Measurements from ENCODE around the gene REC114.
"Not testable (repeated sequence)": the region's sequence is repeated elsewhere in the genome, so short reads cannot be mapped to it uniquely, and the experiment has no call there.

Gene REC114

DNA sequence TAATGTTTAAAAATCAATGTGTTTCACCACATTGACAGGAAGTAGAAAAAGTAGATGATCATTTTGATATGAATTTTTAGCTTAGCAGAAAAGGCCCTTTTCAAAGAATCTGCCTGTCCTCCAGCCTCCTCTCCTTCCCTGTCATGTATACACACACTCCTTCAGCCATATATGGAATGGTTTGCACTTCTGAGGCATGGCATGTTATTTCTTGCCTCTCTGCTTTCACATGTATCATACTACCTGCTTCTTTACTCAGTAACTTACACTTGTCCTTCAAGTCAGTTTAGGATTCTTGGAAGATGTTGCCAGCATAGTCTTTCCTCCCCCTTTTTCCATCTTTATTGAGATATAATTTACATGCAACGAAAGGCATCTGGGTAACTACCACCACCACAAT is 79.0 kb downstream of the REC114 start:
- H3K36me3 ChIP-seq (ENCODE audit: insufficient read depth, low read length), result no peaks in the 10 kb centered on the region
- no peaks in the 10 kb centered on the region for H3K27me3 ChIP-seq (ENCODE audit: insufficient read depth, low read length)
- no peak overlapping the region for H2AFZ ChIP-seq (ENCODE audit: low read length, unreplicated experiment)
- no peak overlapping the region for H3K27ac ChIP-seq (ENCODE audit: low read depth, low read length)
- H3K4me1 ChIP-seq (ENCODE audit: control insufficient read depth, insufficient read depth, low read length, unreplicated experiment), result no peaks in the 10 kb centered on the region
- H3K4me3 ChIP-seq (ENCODE audit: low read depth, low read length), result no peak overlapping the region
- H3K79me2 ChIP-seq (ENCODE audit: control insufficient read depth, insufficient read depth, low read length, unreplicated experiment), result no peaks in the 10 kb centered on the region

DNA sequence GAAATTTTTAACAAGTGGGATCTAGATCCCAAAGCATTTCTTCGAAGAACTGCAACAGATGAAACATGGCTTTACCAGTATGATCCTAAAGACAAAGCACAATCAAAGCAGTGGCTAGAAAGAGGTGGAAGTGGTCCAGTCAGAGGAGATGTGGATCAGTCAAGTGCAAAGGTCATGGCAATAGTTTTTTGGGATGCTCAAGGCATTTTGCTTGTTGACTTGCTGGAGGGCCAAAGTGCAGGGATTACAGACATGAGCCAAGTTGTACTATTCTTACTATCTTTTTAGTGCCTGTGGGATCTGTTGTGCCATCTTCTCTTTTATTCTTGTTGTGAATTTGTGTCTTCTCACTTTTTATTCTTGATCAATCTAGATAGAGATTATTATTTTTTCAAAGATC is 82.0 kb downstream of the REC114 start:
- no peaks in the 10 kb centered on the region for H3K36me3 ChIP-seq (ENCODE audit: insufficient read depth, low read length)
- H3K79me2 ChIP-seq (ENCODE audit: control insufficient read depth, insufficient read depth, low read length, unreplicated experiment), result no peaks in the 10 kb centered on the region
- no peak overlapping the region for H2AFZ ChIP-seq (ENCODE audit: low read length, unreplicated experiment)
- no peak overlapping the region for H3K27ac ChIP-seq (ENCODE audit: low read depth, low read length)
- no peaks in the 10 kb centered on the region for H3K4me1 ChIP-seq (ENCODE audit: control insufficient read depth, insufficient read depth, low read length, unreplicated experiment)
- no peaks in the 10 kb centered on the region for H3K27me3 ChIP-seq (ENCODE audit: insufficient read depth, low read length)
- H3K4me3 ChIP-seq (ENCODE audit: low read depth, low read length), result no peak overlapping the region

DNA sequence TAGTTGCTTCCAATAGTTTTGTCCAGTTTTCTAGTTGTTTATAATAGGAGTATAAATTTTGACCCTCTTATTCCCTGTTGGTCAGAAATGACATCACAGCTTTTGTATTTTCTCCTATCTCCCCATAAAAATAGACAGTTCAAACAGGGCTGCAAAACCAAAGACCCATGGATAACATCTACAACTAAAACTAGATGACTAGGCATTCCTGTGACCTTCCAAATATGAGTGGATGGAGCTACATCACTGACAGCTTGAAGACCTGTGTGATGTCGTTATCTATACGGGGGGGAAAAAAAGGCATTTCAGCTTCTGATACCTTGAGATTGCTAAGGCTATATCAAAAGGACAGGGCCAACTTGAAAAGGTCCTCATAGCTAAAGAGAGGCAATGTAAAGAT is 84.6 kb downstream of the REC114 start:
- no peaks in the 10 kb centered on the region for H3K27me3 ChIP-seq (ENCODE audit: insufficient read depth, low read length)
- no peak overlapping the region for H2AFZ ChIP-seq (ENCODE audit: low read length, unreplicated experiment)
- H3K27ac ChIP-seq (ENCODE audit: low read depth, low read length), result no peak overlapping the region
- H3K79me2 ChIP-seq (ENCODE audit: control insufficient read depth, insufficient read depth, low read length, unreplicated experiment), result no peaks in the 10 kb centered on the region
- no peaks in the 10 kb centered on the region for H3K36me3 ChIP-seq (ENCODE audit: insufficient read depth, low read length)
- H3K4me3 ChIP-seq (ENCODE audit: low read depth, low read length), result no peak overlapping the region
- peaks cover 7% of the 10 kb centered on the region for H3K4me1 ChIP-seq (ENCODE audit: control insufficient read depth, insufficient read depth, low read length, unreplicated experiment)

DNA sequence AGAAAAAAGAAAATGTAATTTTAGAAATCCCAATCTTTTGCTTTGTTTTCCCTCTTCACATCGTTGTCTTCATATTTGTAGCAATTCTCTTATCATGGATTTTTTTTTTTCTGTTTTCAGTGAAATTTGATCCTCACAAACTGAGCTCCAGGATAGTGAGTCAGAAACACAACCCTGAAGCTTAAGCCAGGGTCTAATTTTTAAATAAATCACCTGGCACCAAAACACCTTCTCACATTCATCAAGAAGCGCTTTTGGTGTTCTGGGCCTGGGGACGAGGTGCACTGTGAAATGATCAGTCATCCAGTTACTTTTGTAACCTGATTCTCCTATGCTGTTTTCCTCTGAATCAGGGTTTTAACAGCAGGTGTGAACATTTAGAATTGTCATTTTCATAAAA is 87.7 kb downstream of the REC114 start:
- Histone ChIP-seq H3K27me3 (ENCODE audit: insufficient read depth, low read length) (no peaks in the 10 kb centered on the region), H3K36me3 (ENCODE audit: insufficient read depth, low read length) (no peaks in the 10 kb centered on the region), H3K27ac (ENCODE audit: low read depth, low read length) (no peak overlapping the region), H3K79me2 (ENCODE audit: control insufficient read depth, insufficient read depth, low read length, unreplicated experiment) (no peaks in the 10 kb centered on the region), H3K4me1 (ENCODE audit: control insufficient read depth, insufficient read depth, low read length, unreplicated experiment) (peaks cover 7% of the 10 kb centered on the region), H2AFZ (ENCODE audit: low read length, unreplicated experiment) (no peak overlapping the region), H3K4me3 (ENCODE audit: low read depth, low read length) (no peak overlapping the region)

DNA sequence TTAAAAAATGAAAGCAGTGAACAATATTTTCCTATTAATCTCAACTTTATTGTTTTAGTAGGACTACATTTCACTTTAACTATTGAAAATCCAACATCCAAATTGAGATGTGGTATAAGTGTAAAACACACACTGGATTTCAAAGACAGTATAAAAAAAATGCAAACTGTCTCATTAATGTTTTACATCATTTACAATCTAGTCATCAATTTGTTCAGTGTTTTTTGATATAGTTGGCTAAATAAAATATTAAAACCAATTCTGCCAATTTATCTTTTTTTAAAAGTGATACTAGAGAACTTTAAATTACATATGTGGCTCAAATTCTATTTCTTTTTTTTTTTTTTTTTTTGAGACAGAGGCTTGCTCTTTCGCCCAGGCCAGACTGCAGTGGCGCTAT is 95.2 kb downstream of the REC114 start:
- H3K4me1 ChIP-seq (ENCODE audit: control insufficient read depth, insufficient read depth, low read length, unreplicated experiment), result peaks cover 13% of the 10 kb centered on the region
- H3K79me2 ChIP-seq (ENCODE audit: control insufficient read depth, insufficient read depth, low read length, unreplicated experiment), result no peaks in the 10 kb centered on the region
- no peaks in the 10 kb centered on the region for H3K27me3 ChIP-seq (ENCODE audit: insufficient read depth, low read length)
- H3K36me3 ChIP-seq (ENCODE audit: insufficient read depth, low read length), result no peaks in the 10 kb centered on the region
- no peak overlapping the region for H2AFZ ChIP-seq (ENCODE audit: low read length, unreplicated experiment)
- H3K27ac ChIP-seq (ENCODE audit: low read depth, low read length), result no peak overlapping the region
- H3K4me3 ChIP-seq (ENCODE audit: low read depth, low read length), result no peak overlapping the region

DNA sequence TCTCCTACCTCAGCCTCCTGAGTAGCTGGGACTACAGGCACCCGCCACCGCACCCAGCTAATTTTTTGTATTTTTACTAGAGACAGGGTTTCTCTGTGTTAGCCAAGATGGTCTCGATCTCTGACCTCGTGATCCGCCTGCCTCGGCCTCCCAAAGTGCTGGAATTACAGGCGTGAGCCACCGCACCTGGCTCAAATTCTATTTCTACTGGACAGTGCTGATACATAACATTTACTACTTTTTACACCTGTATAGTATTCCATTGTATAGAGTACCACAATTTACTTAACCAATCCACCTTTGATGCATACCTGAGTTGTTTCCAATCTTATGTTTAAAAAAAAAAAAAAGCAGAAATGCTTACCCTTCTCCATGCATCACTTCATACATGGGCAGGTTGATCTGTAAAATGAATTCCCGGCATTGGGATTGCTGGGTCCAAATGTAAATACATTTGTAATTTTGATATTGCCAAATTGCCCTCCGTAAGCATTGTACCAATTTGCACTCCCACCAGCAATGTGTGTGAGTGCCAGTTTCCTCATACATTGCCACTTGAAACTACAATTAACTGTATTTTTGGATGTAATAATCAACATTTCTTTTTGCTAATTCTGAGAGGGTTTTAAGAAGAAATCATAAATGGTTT is 95.7 kb downstream of the REC114 start:
- Histone ChIP-seq H3K4me1 (ENCODE audit: control insufficient read depth, insufficient read depth, low read length, unreplicated experiment) (peaks cover 13% of the 10 kb centered on the region), H3K79me2 (ENCODE audit: control insufficient read depth, insufficient read depth, low read length, unreplicated experiment) (no peaks in the 10 kb centered on the region), H3K4me3 (ENCODE audit: low read depth, low read length) (no peak overlapping the region), H2AFZ (ENCODE audit: low read length, unreplicated experiment) (no peak overlapping the region), H3K27ac (ENCODE audit: low read depth, low read length) (no peak overlapping the region), H3K36me3 (ENCODE audit: insufficient read depth, low read length) (no peaks in the 10 kb centered on the region), H3K27me3 (ENCODE audit: insufficient read depth, low read length) (no peaks in the 10 kb centered on the region)

DNA sequence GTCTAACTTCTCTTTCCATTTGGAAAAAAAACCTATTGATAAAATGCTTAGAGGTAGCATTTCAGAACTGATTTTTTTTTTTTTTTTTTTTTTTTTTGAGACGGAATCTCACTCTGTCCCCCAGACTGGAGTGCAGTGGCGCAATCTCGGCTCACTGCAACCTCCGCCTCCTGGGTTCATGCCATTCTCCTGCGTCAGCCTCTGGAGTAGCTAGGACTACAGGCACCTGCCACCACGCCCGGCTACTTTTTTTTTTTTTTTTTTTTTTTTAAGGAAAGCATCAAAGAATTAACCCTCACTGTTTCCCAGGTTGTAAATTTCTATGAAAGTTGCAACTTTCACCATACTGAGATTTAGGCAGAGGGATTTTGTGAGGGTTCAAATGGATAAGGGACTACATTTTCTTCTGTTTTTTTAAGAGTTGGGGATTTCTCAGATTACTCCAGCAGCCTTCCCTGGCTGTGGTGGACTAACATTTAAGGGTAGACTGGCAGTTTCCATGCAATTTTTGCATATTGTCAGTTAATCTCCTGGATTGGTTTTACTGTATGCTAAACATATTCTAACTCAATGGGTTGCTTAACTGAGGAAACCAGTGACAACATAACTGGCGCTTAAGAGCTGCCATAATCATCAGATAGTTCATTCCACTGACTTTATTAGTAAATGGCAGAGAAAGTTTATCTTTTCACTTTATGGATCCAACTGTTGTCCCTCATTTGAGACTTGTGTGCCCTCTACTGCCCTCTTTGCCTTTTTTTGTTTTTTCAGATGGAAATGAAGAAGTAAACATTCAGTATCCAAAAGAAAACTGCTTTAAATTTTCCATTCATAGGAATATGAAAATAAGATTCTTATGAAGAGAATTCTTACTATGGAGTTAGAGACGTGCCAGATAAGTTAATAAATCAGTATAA is 96.5 kb downstream of the REC114 start:
- Histone ChIP-seq H3K79me2 (ENCODE audit: control insufficient read depth, insufficient read depth, low read length, unreplicated experiment) (no peaks in the 10 kb centered on the region), H2AFZ (ENCODE audit: low read length, unreplicated experiment) (no peak overlapping the region), H3K4me3 (ENCODE audit: low read depth, low read length) (no peak overlapping the region), H3K27ac (ENCODE audit: low read depth, low read length) (no peak overlapping the region), H3K4me1 (ENCODE audit: control insufficient read depth, insufficient read depth, low read length, unreplicated experiment) (peaks cover 13% of the 10 kb centered on the region), H3K36me3 (ENCODE audit: insufficient read depth, low read length) (no peaks in the 10 kb centered on the region), H3K27me3 (ENCODE audit: insufficient read depth, low read length) (no peaks in the 10 kb centered on the region)

DNA sequence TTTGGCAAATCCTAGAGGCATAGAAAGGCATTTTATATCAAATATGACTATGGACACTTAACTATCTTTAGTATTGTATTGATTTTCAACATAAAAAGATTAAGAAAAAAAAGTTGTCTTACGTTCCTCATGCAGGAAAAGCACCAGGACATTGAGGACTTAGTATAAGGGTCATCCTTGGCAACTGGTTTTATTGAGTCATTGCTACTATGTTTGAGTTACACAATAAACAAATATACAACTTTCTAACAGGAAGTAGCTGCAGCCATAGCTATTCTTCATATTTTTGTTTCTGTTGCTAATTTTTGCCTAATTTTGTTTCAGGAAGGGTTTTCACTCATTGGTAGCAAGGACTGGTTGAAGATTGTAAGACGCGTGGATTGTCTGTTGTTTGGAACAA is 97.2 kb downstream of the REC114 start:
- peaks cover 13% of the 10 kb centered on the region for H3K4me1 ChIP-seq (ENCODE audit: control insufficient read depth, insufficient read depth, low read length, unreplicated experiment)
- no peaks in the 10 kb centered on the region for H3K36me3 ChIP-seq (ENCODE audit: insufficient read depth, low read length)
- no peak overlapping the region for H3K27ac ChIP-seq (ENCODE audit: low read depth, low read length)
- no peaks in the 10 kb centered on the region for H3K27me3 ChIP-seq (ENCODE audit: insufficient read depth, low read length)
- no peak overlapping the region for H2AFZ ChIP-seq (ENCODE audit: low read length, unreplicated experiment)
- H3K4me3 ChIP-seq (ENCODE audit: low read depth, low read length), result no peak overlapping the region
- H3K79me2 ChIP-seq (ENCODE audit: control insufficient read depth, insufficient read depth, low read length, unreplicated experiment), result no peaks in the 10 kb centered on the region

DNA sequence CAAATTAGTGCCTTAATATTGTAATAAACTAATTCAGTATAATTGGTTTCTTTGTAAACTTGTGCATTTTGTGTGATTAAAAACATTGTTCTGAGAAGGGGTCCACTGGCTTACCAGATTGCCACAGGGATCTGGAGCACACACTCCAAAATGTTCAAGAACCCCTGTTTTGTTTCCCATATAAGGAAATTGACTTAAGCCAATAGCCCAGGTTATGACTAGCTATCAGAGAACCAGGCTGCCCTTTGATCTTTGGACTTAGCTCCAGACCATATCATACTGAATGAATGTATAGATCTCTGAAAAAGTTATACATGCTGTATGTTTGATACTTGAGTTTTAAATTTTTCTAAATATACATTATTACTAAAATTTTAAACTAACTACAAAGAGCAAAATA is 98.5 kb downstream of the REC114 start:
- H3K36me3 ChIP-seq (ENCODE audit: insufficient read depth, low read length), result no peaks in the 10 kb centered on the region
- no peak overlapping the region for H2AFZ ChIP-seq (ENCODE audit: low read length, unreplicated experiment)
- H3K4me1 ChIP-seq (ENCODE audit: control insufficient read depth, insufficient read depth, low read length, unreplicated experiment), result peaks cover 13% of the 10 kb centered on the region
- H3K79me2 ChIP-seq (ENCODE audit: control insufficient read depth, insufficient read depth, low read length, unreplicated experiment), result no peaks in the 10 kb centered on the region
- H3K27me3 ChIP-seq (ENCODE audit: insufficient read depth, low read length), result no peaks in the 10 kb centered on the region
- H3K27ac ChIP-seq (ENCODE audit: low read depth, low read length), result no peak overlapping the region
- no peak overlapping the region for H3K4me3 ChIP-seq (ENCODE audit: low read depth, low read length)

DNA sequence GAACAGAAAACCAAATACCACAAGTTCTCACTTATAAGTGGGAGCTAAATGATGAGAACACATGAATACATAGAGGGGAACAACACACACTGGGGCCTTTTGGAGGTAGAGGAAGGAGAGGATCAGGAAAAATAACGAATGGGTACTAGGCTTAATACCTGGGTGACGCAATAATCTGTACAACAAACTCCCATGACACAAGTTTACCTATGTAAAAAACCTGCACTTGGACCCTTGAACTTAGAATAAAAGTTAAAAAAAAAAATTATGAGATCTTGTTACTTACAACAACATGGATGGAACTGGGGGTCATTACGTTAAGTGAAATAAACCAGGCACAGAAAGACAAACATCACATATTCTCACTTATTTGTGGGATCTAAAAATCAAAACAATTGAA is 106.0 kb downstream of the REC114 start:
- not testable (repeated sequence) for H3K4me1 ChIP-seq (ENCODE audit: control insufficient read depth, insufficient read depth, low read length, unreplicated experiment); H3K79me2 ChIP-seq (ENCODE audit: control insufficient read depth, insufficient read depth, low read length, unreplicated experiment); H3K27ac ChIP-seq (ENCODE audit: low read depth, low read length); H2AFZ ChIP-seq (ENCODE audit: low read length, unreplicated experiment); H3K36me3 ChIP-seq (ENCODE audit: insufficient read depth, low read length); H3K27me3 ChIP-seq (ENCODE audit: insufficient read depth, low read length); H3K4me3 ChIP-seq (ENCODE audit: low read depth, low read length)

DNA sequence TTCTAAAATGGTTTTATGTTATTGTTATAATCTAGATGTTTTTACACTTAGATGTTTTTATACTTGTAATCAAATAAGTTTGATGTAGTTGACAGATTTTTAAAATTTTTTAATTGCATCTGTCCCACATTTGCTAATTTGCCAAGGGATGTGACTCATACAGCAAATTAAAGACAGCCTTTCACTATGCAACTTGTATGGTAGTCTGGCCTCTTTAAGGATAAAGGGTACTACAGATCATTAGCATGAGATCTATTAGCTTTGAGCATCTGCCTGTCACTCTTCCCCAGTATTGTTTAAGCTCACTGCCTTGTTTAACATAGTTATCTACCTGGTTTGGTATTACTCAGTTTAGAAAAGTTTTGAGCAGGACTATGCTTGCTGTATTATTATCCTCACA is 107.2 kb downstream of the REC114 start:
- Histone ChIP-seq H3K4me3 (ENCODE audit: low read depth, low read length) (no peak overlapping the region), H2AFZ (ENCODE audit: low read length, unreplicated experiment) (no peak overlapping the region), H3K27ac (ENCODE audit: low read depth, low read length) (no peak overlapping the region), H3K27me3 (ENCODE audit: insufficient read depth, low read length) (no peaks in the 10 kb centered on the region), H3K79me2 (ENCODE audit: control insufficient read depth, insufficient read depth, low read length, unreplicated experiment) (no peaks in the 10 kb centered on the region), H3K4me1 (ENCODE audit: control insufficient read depth, insufficient read depth, low read length, unreplicated experiment) (no peaks in the 10 kb centered on the region), H3K36me3 (ENCODE audit: insufficient read depth, low read length) (no peaks in the 10 kb centered on the region)

Data from ACC112 (cell line).